ENCODE measurements around the gene TEKT4.
"Not testable (repeated sequence)": the region's sequence is repeated elsewhere in the genome, so short reads cannot be mapped to it uniquely, and the experiment has no call there.

Gene TEKT4

DNA sequence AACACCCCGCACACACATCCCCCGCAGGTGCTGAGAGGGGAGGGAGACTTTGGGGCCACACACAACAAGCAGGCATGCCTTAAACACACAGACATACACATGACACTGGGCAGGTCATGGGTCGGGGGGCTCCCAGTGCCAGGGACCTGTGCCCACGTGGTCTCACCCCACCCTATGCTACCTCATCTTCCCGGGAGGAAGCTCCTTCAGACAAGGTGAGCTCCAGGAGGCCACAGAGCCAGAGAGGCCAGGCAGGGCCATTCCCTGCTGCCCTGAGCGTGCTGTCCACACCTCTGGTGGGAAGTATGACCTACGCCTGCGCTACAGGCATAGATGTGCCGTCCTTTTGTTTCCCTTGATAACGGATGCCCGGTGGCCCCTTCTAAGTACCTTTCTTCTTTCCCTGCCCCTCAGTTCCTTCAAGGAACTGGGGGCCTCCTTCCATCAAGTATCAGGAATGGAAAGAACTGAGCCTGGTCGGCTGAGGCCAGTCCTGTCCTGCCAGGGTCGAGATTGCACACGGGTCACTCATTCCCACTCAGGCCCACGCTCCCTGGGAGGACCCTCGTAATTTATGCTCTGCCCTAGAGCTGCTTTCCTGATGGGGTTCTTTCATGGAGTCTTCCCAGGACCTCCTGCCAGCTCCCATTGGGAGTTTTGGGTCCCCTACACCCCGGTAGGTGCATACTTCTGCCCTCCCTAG is 4.7 kb downstream of the TEKT4 start:
- no peak for DNase-seq (ENCODE audit: low read depth in 2 of 2)

- no peak for DNase-seq (ENCODE audit: low read depth in 2 of 2)
Observed at GRCh38 chr2:94876523-94876863, 5.3 kb downstream of the TEKT4 start.

DNA sequence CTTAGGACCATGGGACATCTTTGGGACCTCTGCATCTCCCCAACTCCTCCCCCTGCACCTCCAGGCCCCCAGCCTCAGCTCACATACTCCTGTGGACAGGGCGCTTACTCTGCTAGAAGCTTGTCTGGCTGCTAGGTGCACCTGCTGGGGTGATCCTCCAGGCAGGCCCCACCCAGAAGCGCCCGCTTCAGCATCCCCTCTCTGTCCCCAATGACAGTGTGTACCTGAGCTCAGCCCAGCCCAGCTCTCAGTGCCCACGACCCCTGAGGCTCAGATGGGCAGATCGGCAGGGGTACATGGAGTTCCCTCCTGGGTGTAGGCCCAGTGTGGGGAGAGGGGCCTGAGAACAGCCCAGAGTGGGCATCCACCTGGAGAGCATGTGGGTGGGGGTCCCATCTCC is 5.9 kb downstream of the TEKT4 start:
- no peak for DNase-seq (ENCODE audit: low read depth in 2 of 2)

- not testable (repeated sequence) for DNase-seq (ENCODE audit: low read depth in 2 of 2)
Observed at GRCh38 chr2:94878575-94878974, 7.3 kb downstream of the TEKT4 start.

DNA sequence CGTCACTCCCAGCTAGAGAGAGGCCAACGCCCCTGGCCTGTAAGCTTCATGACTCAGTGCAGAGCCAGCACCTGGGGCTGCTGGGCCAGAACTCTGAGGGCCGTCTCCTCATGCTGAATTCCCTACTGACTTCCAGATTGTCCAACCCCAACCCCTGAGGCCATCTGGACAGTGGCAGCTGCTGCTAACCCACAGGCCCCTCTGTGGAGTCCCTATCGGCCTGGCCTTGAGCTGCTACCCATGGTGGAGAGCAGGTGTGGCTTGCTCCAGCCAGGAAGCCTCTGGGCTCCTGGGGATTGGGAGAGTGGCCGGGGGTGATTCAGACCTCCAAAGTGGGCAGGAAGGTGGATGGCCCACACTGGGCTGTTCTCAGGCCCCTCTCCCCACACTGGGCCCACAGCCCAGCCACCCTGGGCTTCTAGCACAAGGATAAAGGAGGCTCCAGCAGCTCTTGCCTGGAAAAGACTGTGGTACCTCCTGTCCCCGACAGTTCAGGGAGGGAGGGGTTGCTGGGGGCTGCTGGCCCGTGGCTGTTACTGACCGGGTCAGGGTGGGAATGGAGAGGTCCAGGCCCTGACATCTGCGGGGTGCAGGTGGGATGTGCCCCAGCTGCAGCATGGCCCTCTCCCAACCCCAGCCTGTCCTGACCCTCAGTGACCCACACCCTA is 8.2 kb downstream of the TEKT4 start:
- no peak for DNase-seq (ENCODE audit: low read depth in 2 of 2)

GRCh38 chr2:94879982-94880377 is 8.8 kb downstream of the TEKT4 start:
- DNase-seq (ENCODE audit: low read depth in 2 of 2): no peak

DNA sequence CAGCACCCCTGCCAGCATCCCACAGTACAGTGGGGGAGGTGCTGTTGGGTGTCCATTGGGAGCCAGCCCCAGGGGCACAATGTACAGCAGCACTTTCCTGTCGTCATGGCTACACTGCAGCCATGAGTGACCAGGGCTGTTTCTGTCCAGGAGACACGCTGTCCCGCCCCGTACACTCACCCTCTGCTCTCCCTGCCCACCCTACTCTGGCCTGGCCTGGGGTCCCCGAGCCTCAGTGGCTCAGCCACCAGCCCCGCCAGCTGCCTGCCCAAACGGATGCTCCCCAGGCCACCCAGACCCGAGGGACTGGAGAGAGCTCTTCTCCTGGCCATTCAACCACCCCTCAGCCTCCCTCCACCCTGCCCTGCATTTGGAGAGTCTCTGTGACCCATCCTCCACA is 9.3 kb downstream of the TEKT4 start:
- no peak for DNase-seq (ENCODE audit: low read depth in 2 of 2)

GRCh38 chr2:94881070-94881469 is 9.8 kb downstream of the TEKT4 start:
- no peak for DNase-seq (ENCODE audit: low read depth in 2 of 2)

- no peak for DNase-seq (ENCODE audit: low read depth in 2 of 2)
Observed at GRCh38 chr2:94890234-94890633, 19.0 kb downstream of the TEKT4 start.

DNA sequence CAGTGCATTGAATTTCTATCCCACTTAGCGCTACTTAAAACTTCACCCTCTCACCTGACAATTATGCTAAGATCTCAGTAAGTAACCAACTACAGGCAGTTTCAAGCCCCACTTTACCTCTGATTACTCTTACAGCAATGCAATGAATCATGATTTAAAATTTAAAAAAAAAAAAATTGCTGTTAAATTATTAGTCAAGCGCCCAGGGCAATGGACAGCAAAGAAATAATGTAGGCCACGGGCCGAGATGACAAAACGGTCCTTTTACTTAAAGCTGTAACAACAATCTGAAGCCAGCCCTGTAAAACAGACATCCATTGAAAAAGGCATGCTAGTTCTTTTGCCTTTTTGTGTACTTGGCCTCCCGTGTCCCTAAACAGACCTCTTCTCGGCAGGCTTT is 24.0 kb downstream of the TEKT4 start:
- DNase-seq (ENCODE audit: low read depth in 2 of 2): not testable (repeated sequence)

DNA sequence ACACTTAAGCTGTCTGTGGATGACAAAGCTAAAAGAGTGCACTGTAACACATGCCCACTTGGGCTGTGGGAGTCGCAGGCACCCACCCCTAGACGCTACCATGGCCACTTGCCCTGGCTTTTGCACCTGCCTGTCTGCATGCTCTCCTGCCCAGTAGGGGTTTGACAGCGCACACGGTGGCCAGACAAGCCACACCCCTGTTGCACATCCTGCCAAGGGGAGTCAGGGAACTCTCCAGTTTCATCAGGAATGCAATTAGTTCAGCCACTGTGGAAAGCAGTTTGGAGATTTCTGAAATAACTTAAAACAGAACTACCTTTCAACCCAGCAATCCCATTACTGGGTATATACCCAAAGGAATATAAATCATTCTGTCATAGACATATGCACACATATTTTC is 35.7 kb downstream of the TEKT4 start:
- DNase-seq (ENCODE audit: low read depth in 2 of 2): not testable (repeated sequence)

GRCh38 chr2:94923196-94923595 is 52.0 kb downstream of the TEKT4 start:
- no peak for DNase-seq (ENCODE audit: low read depth in 2 of 2)

DNA sequence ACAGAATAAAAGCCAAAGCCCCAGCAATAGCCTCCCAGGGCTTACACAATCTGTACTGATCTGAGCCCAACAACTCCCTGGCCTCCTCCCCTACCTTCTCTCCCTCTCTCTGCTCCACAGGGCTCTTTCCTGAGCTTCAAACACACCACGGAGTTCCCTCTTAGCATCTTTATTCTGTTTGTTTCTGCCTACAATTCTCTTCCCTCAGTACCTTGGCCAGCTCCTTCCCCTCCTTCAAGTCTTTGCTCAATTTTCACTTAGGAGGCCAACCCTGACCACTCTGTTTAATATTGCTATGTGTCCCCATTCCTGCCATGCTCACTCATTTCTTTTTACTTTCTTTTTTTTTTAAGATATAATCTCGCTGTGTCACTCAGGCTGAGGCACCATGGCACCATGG is 53.8 kb downstream of the TEKT4 start:
- not testable (repeated sequence) for DNase-seq (ENCODE audit: low read depth in 2 of 2)

Measured in fibroblast of skin of left biceps (primary cell).